Astrocyte of the spinal cord (primary cell): ENCODE results near the gene LRP6.
A peak's percentile ranks its signal among the peaks of the same experiment; 100 is the strongest.

Experiments
- DNase-seq: peaks from one replicate; pipeline ENCODE4 v3.0.0; 2011; ENCODE audit warnings: low read depth, low spot score
- H3K4me3 ChIP-seq: 2 replicates; pipeline ENCODE4 v1.5.1; 2011; ENCODE audit warnings: low read depth, mild to moderate bottlenecking, low read length, moderate library complexity
- in situ Hi-C: cut with HindIII; loops from 2 replicates; pipeline ENCODE4 v1.10.0; 2017; ENCODE audit warnings: low sequenced_read_pairs
- TF ChIP-seq, protein P1 (sequence below): IDR thresholded peaks from 2 replicates; pipeline ENCODE4 v1.5.1; 2012; ENCODE audit warnings: low read depth, mild to moderate bottlenecking, low read length, inconsistent platforms

Gene LRP6

DNA sequence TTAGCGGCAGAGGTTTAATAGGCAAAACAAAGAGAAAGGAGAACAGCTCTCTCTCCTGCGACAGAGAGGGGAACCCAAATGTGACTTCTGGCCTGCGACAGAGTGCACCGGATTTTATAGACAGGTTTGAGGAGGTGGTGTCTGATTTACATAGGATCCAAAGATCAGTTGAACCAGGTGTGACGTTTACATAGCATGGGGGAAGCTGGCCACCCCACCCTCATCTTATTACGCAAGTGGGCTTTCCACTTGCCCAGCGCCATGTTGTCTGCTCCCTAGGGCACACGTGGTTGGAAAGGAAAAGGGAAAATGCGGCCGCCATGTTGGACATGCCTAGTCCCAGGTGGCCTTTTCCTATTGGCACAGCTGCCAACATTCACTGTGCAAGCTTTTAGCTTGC lies 178.7 kb downstream of the LRP6 start:
- no peak for DNase-seq
- H3K4me3 ChIP-seq = no peak overlapping the region
- in situ Hi-C loops = no loop called here
- TF ChIP-seq, protein P1, sequence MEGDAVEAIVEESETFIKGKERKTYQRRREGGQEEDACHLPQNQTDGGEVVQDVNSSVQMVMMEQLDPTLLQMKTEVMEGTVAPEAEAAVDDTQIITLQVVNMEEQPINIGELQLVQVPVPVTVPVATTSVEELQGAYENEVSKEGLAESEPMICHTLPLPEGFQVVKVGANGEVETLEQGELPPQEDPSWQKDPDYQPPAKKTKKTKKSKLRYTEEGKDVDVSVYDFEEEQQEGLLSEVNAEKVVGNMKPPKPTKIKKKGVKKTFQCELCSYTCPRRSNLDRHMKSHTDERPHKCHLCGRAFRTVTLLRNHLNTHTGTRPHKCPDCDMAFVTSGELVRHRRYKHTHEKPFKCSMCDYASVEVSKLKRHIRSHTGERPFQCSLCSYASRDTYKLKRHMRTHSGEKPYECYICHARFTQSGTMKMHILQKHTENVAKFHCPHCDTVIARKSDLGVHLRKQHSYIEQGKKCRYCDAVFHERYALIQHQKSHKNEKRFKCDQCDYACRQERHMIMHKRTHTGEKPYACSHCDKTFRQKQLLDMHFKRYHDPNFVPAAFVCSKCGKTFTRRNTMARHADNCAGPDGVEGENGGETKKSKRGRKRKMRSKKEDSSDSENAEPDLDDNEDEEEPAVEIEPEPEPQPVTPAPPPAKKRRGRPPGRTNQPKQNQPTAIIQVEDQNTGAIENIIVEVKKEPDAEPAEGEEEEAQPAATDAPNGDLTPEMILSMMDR = no peak

DNA sequence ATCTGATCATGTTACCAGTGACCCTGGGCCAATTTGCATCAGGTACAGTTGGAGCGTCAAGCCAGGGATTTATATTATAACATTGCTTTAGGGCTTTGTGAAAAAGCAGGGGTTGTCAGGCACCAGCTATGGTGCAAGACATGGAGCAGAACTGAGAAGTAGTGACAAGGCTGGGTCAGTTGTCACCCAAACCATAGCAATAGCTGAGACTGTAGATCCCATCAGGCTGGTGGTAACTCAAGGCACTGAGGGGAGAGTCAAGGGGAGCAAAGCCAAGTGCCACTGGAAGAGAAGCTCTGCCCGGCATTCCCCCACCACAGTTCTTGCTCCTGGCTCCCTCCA lies 179.2 kb downstream of the LRP6 start:
- no peak for DNase-seq
- TF ChIP-seq, protein P1 = no peak
- in situ Hi-C loops = no loop called here
- no peak overlapping the region for H3K4me3 ChIP-seq

DNA sequence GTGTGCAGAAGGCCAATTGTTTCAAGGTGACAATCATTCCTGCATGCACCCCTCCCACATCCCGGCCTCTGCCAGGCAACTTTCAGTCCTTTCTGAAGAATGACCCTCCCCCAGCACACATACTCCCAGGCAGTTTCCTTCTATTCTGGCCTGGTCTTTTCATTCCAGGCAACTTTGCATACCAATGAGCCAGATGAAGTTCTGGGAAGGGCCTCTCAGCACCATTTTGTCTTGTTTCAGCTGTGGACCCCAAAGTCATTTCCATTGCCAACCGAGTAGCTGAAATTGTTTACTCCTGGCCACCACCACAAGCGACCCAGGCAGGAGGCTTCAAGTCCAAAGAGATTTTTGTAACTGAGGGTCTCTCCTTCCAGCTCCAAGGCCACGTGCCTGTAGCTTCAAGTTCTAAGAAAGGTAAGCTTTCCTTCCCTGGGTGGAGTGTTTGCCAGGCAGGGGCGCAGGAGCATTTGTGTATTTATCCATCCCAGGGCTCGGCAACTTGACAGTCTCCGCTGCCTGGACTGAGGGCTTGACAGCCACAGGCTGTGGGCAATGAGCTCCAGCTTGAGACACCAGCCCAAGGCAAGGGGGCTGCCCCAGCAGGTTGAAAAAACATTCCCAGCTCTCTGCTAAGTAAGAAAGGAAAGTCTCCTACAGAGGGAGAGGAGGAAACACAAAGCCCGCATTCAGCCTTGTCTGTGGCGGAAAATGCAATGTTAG lies 179.7 kb downstream of the LRP6 start:
- H3K4me3 ChIP-seq = no peak overlapping the region
- no peak for DNase-seq
- TF ChIP-seq, protein P1 = no peak
- in situ Hi-C loops = no loop called here

DNA sequence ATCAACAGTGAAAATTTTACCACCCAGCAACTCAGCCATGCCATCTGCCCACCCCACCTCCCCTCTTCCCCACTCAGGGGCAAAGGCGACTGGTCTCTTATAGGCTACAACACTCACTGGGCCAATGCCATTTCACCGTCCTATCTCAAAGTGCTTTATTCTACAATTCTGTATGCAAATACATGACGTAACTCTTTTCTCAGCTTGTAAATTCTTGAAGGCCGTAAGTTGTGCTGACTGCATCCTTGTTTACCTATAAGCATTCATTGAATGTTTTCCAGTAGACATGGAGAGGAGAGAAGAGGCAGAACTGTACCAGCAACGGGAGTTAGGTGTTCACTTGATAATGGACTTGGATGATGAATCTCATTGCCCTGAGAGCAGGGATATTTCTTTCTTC lies 180.5 kb downstream of the LRP6 start:
- DNase-seq = no peak
- TF ChIP-seq, protein P1 = no peak
- in situ Hi-C loops = no loop called here
- H3K4me3 ChIP-seq = no peak overlapping the region

DNA sequence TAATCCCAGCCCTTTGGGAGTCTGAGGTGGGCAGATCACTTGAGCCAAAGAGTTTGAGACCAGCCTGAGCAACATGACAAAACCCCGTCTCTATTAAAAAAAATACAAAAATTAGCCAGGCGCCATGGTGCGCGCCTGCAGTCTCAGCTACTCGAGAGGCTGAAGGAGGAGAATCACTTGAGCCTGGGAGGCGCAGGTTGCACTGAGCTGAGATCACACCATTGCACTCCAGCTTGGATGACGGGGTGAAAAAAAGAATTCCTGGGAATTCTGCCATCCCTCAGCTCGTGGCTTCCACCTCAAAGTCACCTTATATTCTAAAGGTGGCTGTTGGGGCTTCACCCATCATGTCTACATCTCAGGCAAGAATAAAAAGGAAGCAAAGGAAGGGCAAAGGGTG lies 183.2 kb downstream of the LRP6 start:
- no peak overlapping the region for H3K4me3 ChIP-seq
- DNase-seq = no peak
- in situ Hi-C loops = no loop called here
- TF ChIP-seq, protein P1 = no peak

DNA sequence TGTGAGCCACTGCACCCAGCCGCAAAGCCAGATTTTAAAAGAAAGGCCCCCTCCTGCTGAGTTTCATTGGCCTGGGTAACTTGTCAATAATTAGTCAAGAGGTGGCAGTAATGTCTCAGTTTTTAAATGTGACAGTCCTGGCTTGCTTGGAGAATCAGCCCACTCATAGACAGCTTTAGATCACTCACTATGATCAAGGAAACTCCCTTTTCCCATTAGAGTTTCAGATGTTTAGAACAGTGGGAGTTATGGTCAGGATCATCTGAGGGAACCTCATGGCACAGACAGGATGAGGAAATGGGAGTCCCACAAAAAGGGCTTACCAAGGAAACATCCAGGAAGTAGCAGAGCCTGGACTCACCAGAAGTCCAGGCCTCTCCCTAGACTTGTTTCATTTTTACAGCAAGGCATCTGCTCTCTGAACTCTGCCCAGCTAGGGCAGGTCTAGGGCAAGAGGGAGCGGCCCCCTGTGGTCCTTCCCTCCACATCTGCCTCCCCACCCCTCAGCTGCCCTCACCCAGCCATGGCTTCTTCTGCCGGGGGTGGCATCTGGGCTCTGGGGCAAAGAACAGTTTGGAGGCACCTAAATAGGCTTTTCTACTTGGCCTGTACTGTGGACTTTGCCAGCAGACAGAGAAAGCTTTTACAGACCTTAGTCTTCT lies 184.9 kb downstream of the LRP6 start:
- DNase-seq = peak; percentile 55
- in situ Hi-C loops = no loop called here
- H3K4me3 ChIP-seq = no peak overlapping the region
- TF ChIP-seq, protein P1 = peak; percentile 29
